H9 (cell line): ENCODE results near the gene FAM53A. TPM values are rescaled to one million over a fixed set of nuclear protein-coding genes. Genes with fewer than 3 reads are reported as not detected.

ENCODE experiments used
- DNase-seq: peaks from one replicate; pipeline ENCODE4 v3.0.0-alpha.2; 2017
- H2AFZ ChIP-seq: one replicate; pipeline ENCODE4 v1.6.1; 2013; ENCODE audit warnings: mild to moderate bottlenecking, low read length, control low read depth, moderate library complexity
- H2AK5ac ChIP-seq: 2 replicates; pipeline ENCODE4 v1.6.1; 2013; ENCODE audit warnings: low read length, control low read depth, mixed read lengths; ENCODE audit not compliant: insufficient read length
- H2BK120ac ChIP-seq: one replicate; pipeline ENCODE4 v1.6.1; 2013; ENCODE audit warnings: low read depth, mild to moderate bottlenecking, low read length, control low read depth, inconsistent platforms; ENCODE audit not compliant: poor library complexity, severe bottlenecking
- H2BK12ac ChIP-seq: 2 replicates; pipeline ENCODE4 v1.6.1; 2013; ENCODE audit warnings: low read length, control low read depth, mixed read lengths, low read depth; ENCODE audit not compliant: insufficient read length
- H2BK15ac ChIP-seq: 2 replicates; pipeline ENCODE4 v1.6.1; 2013; ENCODE audit warnings: low read depth, low read length, control low read depth
- H2BK20ac ChIP-seq: one replicate; pipeline ENCODE4 v1.6.1; 2013; ENCODE audit warnings: low read depth, mild to moderate bottlenecking, low read length, control low read depth, inconsistent platforms; ENCODE audit not compliant: poor library complexity, severe bottlenecking
- H2BK5ac ChIP-seq: 2 replicates; pipeline ENCODE4 v1.6.1; 2013; ENCODE audit warnings: low read length, control low read depth, mixed read lengths; ENCODE audit not compliant: insufficient read length
- H3K14ac ChIP-seq: 2 replicates; pipeline ENCODE4 v1.6.1; 2013; ENCODE audit warnings: low read length, control low read depth; ENCODE audit not compliant: insufficient read depth
- H3K18ac ChIP-seq: 2 replicates; pipeline ENCODE4 v1.6.1; 2013; ENCODE audit warnings: low read depth, mild to moderate bottlenecking, mixed read lengths, low read length, control low read depth; ENCODE audit not compliant: insufficient read length
- H3K23ac ChIP-seq: 2 replicates; pipeline ENCODE4 v1.6.1; 2013; ENCODE audit warnings: low read length, control low read depth, mixed read lengths, low read depth; ENCODE audit not compliant: insufficient read length
- H3K23me2 ChIP-seq: 2 replicates; pipeline ENCODE4 v1.6.1; 2013; ENCODE audit warnings: low read depth, mild to moderate bottlenecking, mixed read lengths, low read length, control low read depth; ENCODE audit not compliant: insufficient read length, poor library complexity, severe bottlenecking
- H3K27ac ChIP-seq: 2 replicates; pipeline ENCODE4 v1.5.1; 2013; ENCODE audit warnings: low read length, control low read depth, mixed read lengths, low read depth; ENCODE audit not compliant: insufficient read length
- H3K27me3 ChIP-seq: 2 replicates; pipeline ENCODE4 v1.6.1; 2013; ENCODE audit warnings: low read length, control low read depth, inconsistent platforms; ENCODE audit not compliant: insufficient read depth
- H3K4ac ChIP-seq: 2 replicates; pipeline ENCODE4 v1.6.1; 2013; ENCODE audit warnings: low read depth, mild to moderate bottlenecking, control low read depth, inconsistent platforms, low read length, moderate library complexity
- H3K4me1 ChIP-seq: 2 replicates; pipeline ENCODE4 v1.6.1; 2013; ENCODE audit warnings: low read length, control low read depth, inconsistent platforms; ENCODE audit not compliant: insufficient read depth
- H3K4me2 ChIP-seq: 2 replicates; pipeline ENCODE4 v1.6.1; 2013; ENCODE audit warnings: low read length, control low read depth, mixed read lengths; ENCODE audit not compliant: insufficient read length, insufficient read depth
- H3K56ac ChIP-seq: 2 replicates; pipeline ENCODE4 v1.6.1; 2013; ENCODE audit warnings: low read depth, mild to moderate bottlenecking, mixed read lengths, low read length, control low read depth; ENCODE audit not compliant: insufficient read length
- H3K79me1 ChIP-seq: 2 replicates; pipeline ENCODE4 v1.6.1; 2013; ENCODE audit warnings: low read depth, mild to moderate bottlenecking, moderate library complexity, low read length, control low read depth, inconsistent platforms; ENCODE audit not compliant: insufficient read depth, poor library complexity, severe bottlenecking
- H3K79me2 ChIP-seq: 2 replicates; pipeline ENCODE4 v1.6.1; 2013; ENCODE audit warnings: low read length, control low read depth, inconsistent platforms; ENCODE audit not compliant: insufficient read depth
- H3K9ac ChIP-seq: 2 replicates; pipeline ENCODE4 v1.6.1; 2013; ENCODE audit warnings: low read length, control low read depth, mixed read lengths; ENCODE audit not compliant: insufficient read length; ENCODE audit errors: extremely low read depth
- H3K9me3 ChIP-seq: one replicate; pipeline ENCODE4 v1.6.1; 2013; ENCODE audit warnings: low read depth, low read length, inconsistent platforms; ENCODE audit not compliant: control insufficient read depth
- H3T11ph ChIP-seq: one replicate; pipeline ENCODE4 v1.6.1; 2013; ENCODE audit warnings: mild to moderate bottlenecking, low read length, control low read depth, inconsistent platforms
- H4K20me1 ChIP-seq: one replicate; pipeline ENCODE4 v1.6.1; 2013; ENCODE audit not compliant: control insufficient read depth, insufficient read length, insufficient read depth
- H4K5ac ChIP-seq: 2 replicates; pipeline ENCODE4 v1.6.1; 2013; ENCODE audit warnings: low read depth, mild to moderate bottlenecking, mixed read lengths, low read length, control low read depth; ENCODE audit not compliant: insufficient read length
- H4K8ac ChIP-seq: replicated peaks from 2 replicates; pipeline ENCODE4 v1.6.1; 2013; ENCODE audit warnings: low read length, control low read depth, mixed read lengths, low read depth; ENCODE audit not compliant: insufficient read length
- H4K91ac ChIP-seq: 2 replicates; pipeline ENCODE4 v1.6.1; 2013; ENCODE audit warnings: low read depth, mild to moderate bottlenecking, moderate library complexity, mixed read lengths, low read length, control low read depth; ENCODE audit not compliant: insufficient read length
- H3K27ac Mint-ChIP-seq, 3 experiments: 2 replicates in 2 of 3; 3 replicates in 1 of 3; pipeline ENCODE4 v1.8.0; 2020 to 2021; ENCODE audit warnings: mixed read lengths in 3 of 3, mild to moderate bottlenecking in 1 of 3, moderate library complexity in 1 of 3
- H3K27me3 Mint-ChIP-seq: 2 replicates; pipeline ENCODE4 v1.8.0; 2021; ENCODE audit warnings: low read depth, mild to moderate bottlenecking, moderate library complexity, mixed read lengths
- H3K36me3 Mint-ChIP-seq, 3 experiments: 2 replicates in 2 of 3; 3 replicates in 1 of 3; pipeline ENCODE4 v1.8.0; 2020 to 2021; ENCODE audit warnings: low read depth in 3 of 3, mixed read lengths in 3 of 3; ENCODE audit not compliant: insufficient read depth in 1 of 3
- H3K4me1 Mint-ChIP-seq, 2 experiments: 2 replicates each; pipeline ENCODE4 v1.8.0; 2020; ENCODE audit warnings: mixed read lengths in 2 of 2
- H3K4me3 Mint-ChIP-seq, 2 experiments: 2 replicates in 1 of 2; 3 replicates in 1 of 2; pipeline ENCODE4 v1.8.0; 2020 to 2021; ENCODE audit warnings: mild to moderate bottlenecking in 2 of 2, mixed read lengths in 2 of 2, moderate library complexity in 1 of 2
- H3K9me3 Mint-ChIP-seq, 2 experiments: 2 replicates in 1 of 2; 3 replicates in 1 of 2; pipeline ENCODE4 v1.8.0; 2020; ENCODE audit warnings: mild to moderate bottlenecking in 2 of 2, mixed read lengths in 2 of 2, moderate library complexity in 1 of 2
- WGBS: extraction: QIAGEN DNeasy Blood & Tissue Kit; methylation state at CpG from one replicate; pipeline ENCODE4 v1.1.7; 2013; ENCODE audit warnings: missing lambda C conversion rate, low lambda C conversion rate, mixed read lengths; ENCODE audit not compliant: insufficient read length; ENCODE audit errors: extremely low coverage; 5-methylcytosine and 5-hydroxymethylcytosine counted together
- total RNA-seq: library from RNA; stranded (reverse); gene quantifications from 2 replicates; pipeline ENCODE4 v1.2.1, GENCODE V29; 2021
- TF ChIP-seq, protein P1 (sequence below): fragments of 200-600 bp; sonication (generic); conservative IDR thresholded peaks from 3 replicates; pipeline ENCODE4 v1.8.0; 2021; ENCODE audit warnings: antibody characterized with exemption, mild to moderate bottlenecking

FAM53A gene
- total RNA-seq, 1 experiment from 2014 or later: 2.4 TPM

DNA sequence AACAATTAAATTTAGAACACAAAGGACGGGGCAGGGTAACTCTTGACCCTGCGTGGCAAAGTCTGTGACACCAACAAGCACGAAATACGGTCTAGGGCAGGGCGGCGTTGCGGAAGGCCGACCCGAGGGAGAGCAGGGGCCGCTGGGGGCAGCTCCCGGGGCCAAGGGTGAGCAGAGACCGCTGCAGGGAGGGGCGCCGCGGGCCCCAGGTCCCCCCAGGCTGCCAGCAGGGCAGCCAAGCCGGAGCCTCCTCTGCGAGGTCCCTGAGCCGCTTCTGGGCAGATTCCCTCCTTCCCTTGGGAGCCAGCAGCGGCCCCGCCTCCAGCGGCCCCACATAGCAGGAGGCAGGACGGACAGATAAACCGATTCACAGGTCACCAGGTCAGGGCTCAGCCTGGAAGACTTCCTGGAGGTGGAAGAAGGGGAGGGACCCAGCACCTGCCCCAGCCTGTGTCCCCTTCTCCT, 90.2 kb downstream of the FAM53A start:
- Histone ChIP-seq H3K56ac (no peak overlapping the region), H4K8ac (no peak overlapping the region), H2BK12ac (no peak overlapping the region), H3K14ac (no peak overlapping the region), H3K27me3 (no peaks in the 10 kb centered on the region), H3T11ph (no peak overlapping the region), H2AFZ (no peak overlapping the region), H3K9me3 (no peaks in the 10 kb centered on the region), H4K5ac (no peak overlapping the region), H3K79me2 (no peaks in the 10 kb centered on the region), H4K91ac (no peak overlapping the region), H3K27ac (no peak overlapping the region), H2BK15ac (no peak overlapping the region), H3K9ac (no peak overlapping the region), H3K23ac (no peak overlapping the region), H3K79me1 (no peaks in the 10 kb centered on the region), H3K18ac (no peak overlapping the region), H3K23me2 (no peaks in the 10 kb centered on the region), H3K4me1 (no peaks in the 10 kb centered on the region), H2AK5ac (no peak overlapping the region), H3K4ac (no peak overlapping the region), H2BK5ac (no peak overlapping the region), H2BK20ac (no peak overlapping the region), H3K4me2 (no peak overlapping the region), H4K20me1 (no peaks in the 10 kb centered on the region), H2BK120ac (no peak overlapping the region)
- peaks cover 2 to 4% (median 2%) of the 10 kb centered on the region in 3 experiments; a peak in 3 of 7 replicates for H3K36me3 Mint-ChIP-seq
- no peak overlapping the region for H3K4me3 Mint-ChIP-seq
- DNase-seq: no peak
- TF ChIP-seq, protein P1, sequence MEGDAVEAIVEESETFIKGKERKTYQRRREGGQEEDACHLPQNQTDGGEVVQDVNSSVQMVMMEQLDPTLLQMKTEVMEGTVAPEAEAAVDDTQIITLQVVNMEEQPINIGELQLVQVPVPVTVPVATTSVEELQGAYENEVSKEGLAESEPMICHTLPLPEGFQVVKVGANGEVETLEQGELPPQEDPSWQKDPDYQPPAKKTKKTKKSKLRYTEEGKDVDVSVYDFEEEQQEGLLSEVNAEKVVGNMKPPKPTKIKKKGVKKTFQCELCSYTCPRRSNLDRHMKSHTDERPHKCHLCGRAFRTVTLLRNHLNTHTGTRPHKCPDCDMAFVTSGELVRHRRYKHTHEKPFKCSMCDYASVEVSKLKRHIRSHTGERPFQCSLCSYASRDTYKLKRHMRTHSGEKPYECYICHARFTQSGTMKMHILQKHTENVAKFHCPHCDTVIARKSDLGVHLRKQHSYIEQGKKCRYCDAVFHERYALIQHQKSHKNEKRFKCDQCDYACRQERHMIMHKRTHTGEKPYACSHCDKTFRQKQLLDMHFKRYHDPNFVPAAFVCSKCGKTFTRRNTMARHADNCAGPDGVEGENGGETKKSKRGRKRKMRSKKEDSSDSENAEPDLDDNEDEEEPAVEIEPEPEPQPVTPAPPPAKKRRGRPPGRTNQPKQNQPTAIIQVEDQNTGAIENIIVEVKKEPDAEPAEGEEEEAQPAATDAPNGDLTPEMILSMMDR: no peak
- peaks cover 9% of the 10 kb centered on the region for H3K27me3 Mint-ChIP-seq
- WGBS: no CpG with 5 or more reads among the region's 23 CpGs
- H3K9me3 Mint-ChIP-seq: peaks cover 10 to 18% of the 10 kb centered on the region in 2 experiments; a peak in 4 of 5 replicates
- peak overlapping the region in 2 of 3 experiments; percentile 11 to 73; a peak in 3 of 7 replicates for H3K27ac Mint-ChIP-seq
- peaks cover 3 to 9% of the 10 kb centered on the region in 2 experiments; a peak in 3 of 4 replicates for H3K4me1 Mint-ChIP-seq
